ENCODE results near the gene TENM3.

Gene TENM3

DNA sequence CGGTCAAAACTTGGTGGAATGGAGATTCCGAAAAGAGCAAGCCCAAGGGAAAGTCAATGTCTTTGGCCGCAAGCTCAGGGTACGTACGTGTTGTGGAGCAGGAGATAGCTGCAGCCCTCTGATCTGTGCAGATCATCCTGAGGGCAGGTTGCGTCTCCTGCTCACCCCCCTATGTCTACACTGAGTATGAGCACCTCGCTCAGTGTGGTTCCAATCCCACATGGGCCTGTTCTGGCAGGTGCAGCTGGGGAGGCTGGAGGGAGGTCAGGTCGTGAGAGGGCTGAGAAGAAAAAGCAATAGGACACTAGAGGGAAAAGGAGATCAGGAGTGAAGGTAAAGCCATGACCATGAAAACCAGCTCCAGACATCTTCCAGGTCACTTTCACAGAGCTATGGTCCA, 531.9 kb downstream of the TENM3 start:
- H3K4me3 ChIP-seq (ENCODE audit: control insufficient read depth, low read depth, low read length): no peak overlapping the region
- TF ChIP-seq CTCF (IDR thresholded peaks at IDR 0.05; ENCODE audit: control insufficient read depth, insufficient read depth, low read depth, low read length, missing control alignments): no peak
- no peak for DNase-seq (ENCODE audit: low read depth)

DNA sequence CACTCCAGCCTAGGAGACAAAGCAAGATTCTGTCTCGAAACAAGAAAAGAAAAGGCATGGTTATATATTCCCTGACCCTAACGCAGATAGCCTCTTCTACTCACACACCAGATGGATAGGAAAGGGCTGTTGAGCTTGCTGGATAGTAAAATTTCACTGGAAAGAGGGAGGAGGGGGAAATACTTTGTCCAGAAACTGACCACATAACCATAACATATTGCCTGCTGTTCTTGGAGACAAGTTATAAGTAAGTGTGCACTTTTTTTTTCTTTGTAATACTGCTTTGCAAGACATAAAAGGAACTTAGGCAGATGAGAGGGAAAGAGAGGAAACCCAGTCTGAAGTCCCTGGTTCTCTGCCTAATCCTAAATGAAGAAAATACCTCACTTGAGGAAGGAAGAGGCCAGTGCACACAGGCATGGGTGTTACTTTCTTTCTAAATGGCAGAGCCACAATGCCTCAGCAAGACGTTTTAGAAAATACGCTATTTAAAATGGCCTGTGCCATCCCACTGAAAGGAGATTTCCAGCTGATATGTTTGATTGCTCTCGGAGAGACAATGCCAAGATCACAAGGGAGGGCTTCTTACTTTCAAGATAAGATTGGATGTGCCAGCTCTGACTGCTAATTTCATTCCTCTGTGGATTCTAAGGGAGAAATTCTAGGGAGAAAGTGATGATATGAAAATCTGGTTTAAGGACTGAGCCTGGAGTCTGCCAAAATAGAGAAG, 533.3 kb downstream of the TENM3 start:
- TF ChIP-seq CTCF (IDR thresholded peaks at IDR 0.05; ENCODE audit: control insufficient read depth, insufficient read depth, low read depth, low read length, missing control alignments): no peak
- no peak for DNase-seq (ENCODE audit: low read depth)
- H3K4me3 ChIP-seq (ENCODE audit: control insufficient read depth, low read depth, low read length): no peak overlapping the region

DNA sequence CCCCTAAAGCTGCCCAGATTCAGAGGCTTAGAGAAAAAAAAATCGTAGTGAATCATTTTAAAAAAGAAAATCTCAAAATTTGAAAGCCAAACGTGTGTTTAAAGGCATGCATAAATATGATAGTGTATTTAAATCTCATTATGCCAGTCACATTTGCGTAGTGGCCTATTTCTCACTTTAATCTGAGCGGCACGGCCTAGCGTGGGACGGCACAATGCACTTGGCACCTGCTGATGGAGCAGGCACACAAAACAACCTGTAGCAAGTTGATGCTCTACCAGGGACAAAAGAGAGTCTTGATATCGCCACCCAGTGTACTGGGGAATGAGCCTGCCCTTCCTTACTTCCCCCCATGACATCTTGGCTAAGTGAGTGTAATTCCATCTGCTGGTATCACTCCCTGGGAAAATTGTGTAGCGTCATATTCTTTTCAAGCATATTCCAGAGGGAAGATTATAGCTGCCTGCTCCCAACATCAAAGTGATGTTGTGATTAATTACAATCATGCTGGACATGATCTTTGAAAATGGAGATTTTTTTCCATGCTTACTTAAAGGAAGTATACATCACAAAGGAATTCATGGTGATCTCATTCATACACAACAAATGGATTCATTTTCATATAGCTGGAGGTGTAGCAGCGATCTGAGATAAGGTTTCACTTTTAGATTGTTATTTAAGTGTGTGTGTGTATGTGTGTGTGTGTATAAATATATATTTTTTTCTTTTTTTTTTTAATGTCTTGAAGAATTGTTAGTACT, 535.2 kb downstream of the TENM3 start:
- DNase-seq (ENCODE audit: low read depth): no peak
- no peak overlapping the region for H3K4me3 ChIP-seq (ENCODE audit: control insufficient read depth, low read depth, low read length)

DNA sequence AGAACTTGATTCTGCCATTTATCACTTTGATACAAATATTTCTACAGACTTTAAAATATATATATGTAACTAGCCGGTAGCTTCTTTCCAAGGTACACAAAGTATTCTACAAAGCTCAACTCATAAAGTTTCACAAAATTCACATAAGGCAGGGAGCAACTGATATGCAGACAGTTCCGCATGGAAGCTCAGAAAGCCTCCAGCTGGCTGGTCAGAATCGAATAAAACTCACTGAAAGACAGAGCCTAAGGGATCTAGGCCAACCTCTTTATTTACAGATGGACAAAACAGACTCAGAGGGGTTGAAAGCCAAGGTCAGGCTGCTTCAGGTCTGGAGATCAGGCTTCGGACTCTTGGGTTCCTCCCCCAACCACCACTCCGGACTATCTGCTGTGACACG, 543.8 kb downstream of the TENM3 start:
- DNase-seq (ENCODE audit: low read depth): no peak
- no peak for TF ChIP-seq CTCF (IDR thresholded peaks at IDR 0.05; ENCODE audit: control insufficient read depth, insufficient read depth, low read depth, low read length, missing control alignments)
- H3K4me3 ChIP-seq (ENCODE audit: control insufficient read depth, low read depth, low read length): no peak overlapping the region

More for the DNA sequence above, 535.2 kb downstream of the TENM3 start:
- TF ChIP-seq CTCF (IDR thresholded peaks at IDR 0.05; ENCODE audit: control insufficient read depth, insufficient read depth, low read depth, low read length, missing control alignments): no peak

DNA sequence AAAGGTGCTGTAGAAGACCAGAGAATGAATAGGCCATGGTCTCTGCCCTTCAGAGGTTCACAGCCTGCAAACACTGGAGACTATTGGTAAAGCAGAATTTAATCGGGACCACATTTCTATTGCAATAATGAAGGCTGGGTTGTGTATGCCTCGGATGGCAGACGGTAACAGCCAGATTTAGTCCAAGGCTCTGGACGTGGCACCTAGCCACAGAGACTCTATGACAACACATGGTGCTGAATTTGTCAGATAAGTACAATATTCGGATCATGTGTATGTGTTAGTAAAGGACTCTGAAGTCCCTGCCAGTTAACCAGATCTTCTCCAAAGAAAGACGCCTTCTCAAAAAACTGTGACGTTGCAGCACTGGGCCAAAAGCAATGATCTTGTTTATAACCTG, 545.0 kb downstream of the TENM3 start:
- TF ChIP-seq CTCF (IDR thresholded peaks at IDR 0.05; ENCODE audit: control insufficient read depth, insufficient read depth, low read depth, low read length, missing control alignments): no peak
- H3K4me3 ChIP-seq (ENCODE audit: control insufficient read depth, low read depth, low read length): no peak overlapping the region
- no peak for DNase-seq (ENCODE audit: low read depth)

- DNase-seq (ENCODE audit: low read depth): no peak
- no peak for TF ChIP-seq CTCF (IDR thresholded peaks at IDR 0.05; ENCODE audit: control insufficient read depth, insufficient read depth, low read depth, low read length, missing control alignments)
- H3K4me3 ChIP-seq (ENCODE audit: control insufficient read depth, low read depth, low read length): no peak overlapping the region
These were observed 546.3 kb downstream of the TENM3 start for GRCh38 chr4:182789529-182789928.
